HepG2 (cell line): Measurements from ENCODE around the gene COX4I1. TPM values are rescaled to one million over a fixed set of nuclear protein-coding genes. Genes with fewer than 3 reads are reported as not detected.
A peak's percentile ranks its signal among the peaks of the same experiment; 100 is the strongest.

Source experiments
- DMAP1 ChIP-seq: IDR thresholded peaks from 2 replicates; pipeline ENCODE4 v1.6.1; 2016
- FOSL2 ChIP-seq: sonication (generic); formaldehyde crosslinking; IDR thresholded peaks from 2 replicates; pipeline ENCODE4 v1.4.0; 2020; ENCODE audit warnings: missing genetic modification reagents
- HOXA5 ChIP-seq: sonication (generic); formaldehyde crosslinking; IDR thresholded peaks from 2 replicates; pipeline ENCODE4 v1.4.0; 2020; ENCODE audit warnings: missing genetic modification reagents
- MEIS2 ChIP-seq: sonication (generic); formaldehyde crosslinking; IDR thresholded peaks from 2 replicates; pipeline ENCODE4 v1.9.0; 2021; ENCODE audit warnings: mild to moderate bottlenecking, missing genetic modification reagents
- NKX3-1 ChIP-seq: sonication (generic); formaldehyde crosslinking; IDR thresholded peaks from 2 replicates; pipeline ENCODE4 v1.5.0; 2020; ENCODE audit warnings: missing genetic modification reagents
- NPAS2 ChIP-seq: sonication (generic); formaldehyde crosslinking; IDR thresholded peaks from 2 replicates; pipeline ENCODE4 v1.8.0; 2022; ENCODE audit warnings: mild to moderate bottlenecking, missing genetic modification reagents, borderline replicate concordance
- PHF20 ChIP-seq: sonication (generic); formaldehyde crosslinking; IDR thresholded peaks from 2 replicates; pipeline ENCODE4 v1.5.0; 2020; ENCODE audit warnings: mild to moderate bottlenecking, missing genetic modification reagents
- PPARG ChIP-seq: conservative IDR thresholded peaks from 2 replicates; pipeline ENCODE4 v1.6.1; 2016; ENCODE audit warnings: missing biosample characterization, missing genetic modification reagents
- STAG1 ChIP-seq: sonication (generic); formaldehyde crosslinking; IDR thresholded peaks from 2 replicates; pipeline ENCODE4 v1.4.0; 2020; ENCODE audit warnings: missing genetic modification reagents
- TAF1 ChIP-seq: sonication (generic); formaldehyde crosslinking; IDR thresholded peaks from 2 replicates; pipeline ENCODE4 v1.4.0; 2020; ENCODE audit warnings: missing genetic modification reagents
- TCF12 ChIP-seq, 2 experiments: fragments of 450-650 bp in 1 of 2; sonication (generic) in 1 of 2; formaldehyde crosslinking in 1 of 2; IDR thresholded peaks; 2 replicates each; pipeline versions ENCODE4 v1.6.1 to v1.8.0; 2017 to 2022; ENCODE audit warnings: antibody characterized with exemption in 1 of 2, mild to moderate bottlenecking in 1 of 2, missing genetic modification reagents in 1 of 2, moderate library complexity in 1 of 2
- TEAD3 ChIP-seq: optimal IDR thresholded peaks from 2 replicates; pipeline ENCODE3; 2016; ENCODE audit warnings: borderline replicate concordance
- TGIF2 ChIP-seq: IDR thresholded peaks from 2 replicates; pipeline ENCODE4 v1.6.1; 2016; ENCODE audit warnings: control low read depth, missing compliant biosample characterization
- ZIK1 ChIP-seq: sonication (generic); formaldehyde crosslinking; IDR thresholded peaks from 2 replicates; pipeline ENCODE4 v1.5.0; 2020; ENCODE audit warnings: mild to moderate bottlenecking, low read depth, missing genetic modification reagents, borderline replicate concordance
- ZNF343 ChIP-seq: sonication (generic); formaldehyde crosslinking; IDR thresholded peaks from 2 replicates; pipeline ENCODE4 v1.4.0; 2020; ENCODE audit warnings: mild to moderate bottlenecking, missing genetic modification reagents
- ZNF564 ChIP-seq: sonication (generic); formaldehyde crosslinking; IDR thresholded peaks from 2 replicates; pipeline ENCODE4 v1.8.1; 2023; ENCODE audit warnings: mild to moderate bottlenecking, missing genetic modification reagents
- ZNF746 ChIP-seq: sonication (generic); formaldehyde crosslinking; IDR thresholded peaks from 2 replicates; pipeline ENCODE4 v1.8.0; 2022; ENCODE audit warnings: mild to moderate bottlenecking, missing genetic modification reagents
- ZNF761 ChIP-seq: sonication (generic); formaldehyde crosslinking; conservative IDR thresholded peaks from 2 replicates; pipeline ENCODE4 v1.4.0; 2020; ENCODE audit warnings: mild to moderate bottlenecking, missing genetic modification reagents
- polyA plus RNA-seq, 8 experiments: library from polyadenylated mRNA; depleted of rRNA in 3 of 8; stranded (reverse) in 7 of 8; unstranded in 1 of 8; fragments of >200 nt; fragmentation: Illumina TruSeq in 4 of 8; extraction: Trizol in 4 of 8; gene quantifications; 2 replicates each; pipeline versions ENCODE4 v1.2.1 to v1.2.3, GENCODE V29; 2011 to 2016; ENCODE audit warnings: low read depth in 4 of 8, missing spikeins in 1 of 8, mixed read lengths in 1 of 8; ENCODE audit not compliant: insufficient read depth in 1 of 8
- total RNA-seq, 5 experiments: library from RNA; depleted of rRNA; stranded (reverse); fragments of >200 nt; fragmentation: Illumina TruSeq; extraction: Trizol; gene quantifications; 2 replicates each; pipeline ENCODE4 v1.2.3, GENCODE V29; 2016; ENCODE audit warnings: low read depth in 1 of 5
- TF ChIP-seq, protein P1 (sequence below): sonication (generic); formaldehyde crosslinking; IDR thresholded peaks from 2 replicates; pipeline ENCODE4 v1.8.1; 2023; ENCODE audit warnings: mild to moderate bottlenecking, missing genetic modification reagents
- TF ChIP-seq, protein P2 (sequence below): sonication (generic); formaldehyde crosslinking; IDR thresholded peaks from 2 replicates; pipeline ENCODE4 v1.4.0; 2020; ENCODE audit warnings: missing genetic modification reagents, borderline replicate concordance
- TF ChIP-seq, protein P3 (sequence below): sonication (generic); formaldehyde crosslinking; IDR thresholded peaks from 2 replicates; pipeline ENCODE4; 2020; ENCODE audit warnings: missing genetic modification reagents, mild to moderate bottlenecking, borderline replicate concordance

COX4I1 gene
- total and polyA plus RNA-seq, 2 of the 13 experiments (the other 11 are each of a cell fraction or from before 2014, with no cell fraction given) = 658 to 902 TPM

DNA sequence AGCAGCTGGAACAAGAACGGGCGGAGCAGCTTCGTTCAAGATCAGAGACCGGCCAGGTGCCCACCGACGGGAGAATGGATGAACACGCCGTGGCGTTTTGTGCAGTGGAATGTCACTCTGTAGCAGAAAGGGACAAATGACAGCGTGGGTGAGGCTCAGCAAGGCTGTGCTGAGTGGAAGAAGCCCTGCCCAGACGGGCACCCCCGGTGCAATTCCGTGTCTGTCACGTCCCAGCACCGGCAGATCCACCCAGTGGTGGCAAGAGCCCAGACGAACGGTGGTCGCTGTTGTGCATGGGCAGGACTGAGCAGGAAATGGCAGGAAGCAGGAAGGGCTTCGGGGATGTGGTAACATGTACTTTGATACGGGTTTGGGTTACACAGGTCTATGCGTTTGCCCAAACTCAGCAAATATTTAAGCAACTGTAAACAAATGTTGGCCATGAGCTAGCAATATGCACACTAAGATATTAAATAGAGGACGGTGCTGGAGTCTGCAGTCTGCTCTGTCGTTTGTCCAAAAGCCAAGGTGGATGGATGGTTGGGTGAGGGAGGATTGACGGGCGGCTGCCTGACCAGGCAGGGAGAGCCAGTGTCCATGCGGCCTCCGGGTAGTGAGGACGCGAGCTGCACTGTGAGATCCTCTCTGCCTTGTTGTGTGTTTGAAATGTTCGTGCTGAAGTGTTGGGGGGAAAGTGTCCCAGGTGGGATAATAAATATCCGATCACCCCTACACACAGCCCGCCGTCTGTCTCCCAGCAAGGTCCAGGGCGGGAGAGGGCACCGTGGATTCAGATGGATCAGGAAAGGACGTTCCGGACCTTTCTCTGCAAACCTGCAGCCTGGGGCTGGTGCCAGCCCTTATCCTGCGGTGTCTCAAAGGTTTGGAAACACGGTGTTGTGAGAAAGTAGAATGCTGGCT lies 48.4 kb downstream of the COX4I1 start (continued):
- TF ChIP-seq, protein P1, sequence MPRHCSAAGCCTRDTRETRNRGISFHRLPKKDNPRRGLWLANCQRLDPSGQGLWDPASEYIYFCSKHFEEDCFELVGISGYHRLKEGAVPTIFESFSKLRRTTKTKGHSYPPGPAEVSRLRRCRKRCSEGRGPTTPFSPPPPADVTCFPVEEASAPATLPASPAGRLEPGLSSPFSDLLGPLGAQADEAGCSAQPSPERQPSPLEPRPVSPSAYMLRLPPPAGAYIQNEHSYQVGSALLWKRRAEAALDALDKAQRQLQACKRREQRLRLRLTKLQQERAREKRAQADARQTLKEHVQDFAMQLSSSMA (CRISPR knock-in tag) = no peak; the same call in 1 of the 2 replicates
- TF ChIP-seq ZNF746 = peak; percentile 95
- TF ChIP-seq STAG1 = peak; percentile 7; the same call in 1 of the 2 replicates
- peak; percentile 61; the same call in 1 of the 2 replicates for TF ChIP-seq PHF20 (CRISPR knock-in tag)
- TF ChIP-seq NKX3-1 (CRISPR knock-in tag) = peak; percentile 79; the same call in 1 of the 2 replicates
- 0 out of 2 replicates have a peak, but pooled peaks have one; percentile 39 for TF ChIP-seq MEIS2 (CRISPR knock-in tag)
- TF ChIP-seq, protein P2, sequence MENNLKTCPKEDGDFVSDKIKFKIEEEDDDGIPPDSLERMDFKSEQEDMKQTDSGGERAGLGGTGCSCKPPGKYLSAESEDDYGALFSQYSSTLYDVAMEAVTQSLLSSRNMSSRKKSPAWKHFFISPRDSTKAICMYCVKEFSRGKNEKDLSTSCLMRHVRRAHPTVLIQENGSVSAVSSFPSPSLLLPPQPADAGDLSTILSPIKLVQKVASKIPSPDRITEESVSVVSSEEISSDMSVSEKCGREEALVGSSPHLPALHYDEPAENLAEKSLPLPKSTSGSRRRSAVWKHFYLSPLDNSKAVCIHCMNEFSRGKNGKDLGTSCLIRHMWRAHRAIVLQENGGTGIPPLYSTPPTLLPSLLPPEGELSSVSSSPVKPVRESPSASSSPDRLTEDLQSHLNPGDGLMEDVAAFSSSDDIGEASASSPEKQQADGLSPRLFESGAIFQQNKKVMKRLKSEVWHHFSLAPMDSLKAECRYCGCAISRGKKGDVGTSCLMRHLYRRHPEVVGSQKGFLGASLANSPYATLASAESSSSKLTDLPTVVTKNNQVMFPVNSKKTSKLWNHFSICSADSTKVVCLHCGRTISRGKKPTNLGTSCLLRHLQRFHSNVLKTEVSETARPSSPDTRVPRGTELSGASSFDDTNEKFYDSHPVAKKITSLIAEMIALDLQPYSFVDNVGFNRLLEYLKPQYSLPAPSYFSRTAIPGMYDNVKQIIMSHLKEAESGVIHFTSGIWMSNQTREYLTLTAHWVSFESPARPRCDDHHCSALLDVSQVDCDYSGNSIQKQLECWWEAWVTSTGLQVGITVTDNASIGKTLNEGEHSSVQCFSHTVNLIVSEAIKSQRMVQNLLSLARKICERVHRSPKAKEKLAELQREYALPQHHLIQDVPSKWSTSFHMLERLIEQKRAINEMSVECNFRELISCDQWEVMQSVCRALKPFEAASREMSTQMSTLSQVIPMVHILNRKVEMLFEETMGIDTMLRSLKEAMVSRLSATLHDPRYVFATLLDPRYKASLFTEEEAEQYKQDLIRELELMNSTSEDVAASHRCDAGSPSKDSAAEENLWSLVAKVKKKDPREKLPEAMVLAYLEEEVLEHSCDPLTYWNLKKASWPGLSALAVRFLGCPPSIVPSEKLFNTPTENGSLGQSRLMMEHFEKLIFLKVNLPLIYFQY = peak; percentile 75; the same call in 1 of the 2 replicates
- peak; percentile 83 for TF ChIP-seq TEAD3
- peak; percentile 73 for TF ChIP-seq TAF1 (CRISPR knock-in tag)
- TF ChIP-seq HOXA5 = peak; percentile 22; the same call in 1 of the 2 replicates
- peak; percentile 75 for TF ChIP-seq FOSL2
- peak; percentile 35; the same call in 1 of the 2 replicates for TF ChIP-seq ZNF761 (CRISPR knock-in tag)
- TF ChIP-seq NPAS2 (CRISPR knock-in tag) = no peak
- TF ChIP-seq TGIF2 (CRISPR knock-in tag) = peak; percentile 80; the same call in 1 of the 2 replicates
- peak; percentile 60 for TF ChIP-seq DMAP1 (CRISPR knock-in tag)
- peak; percentile 92; the same call in 1 of the 2 replicates for TF ChIP-seq ZNF343
- peak; percentile 86; the same call in 1 of the 2 replicates for TF ChIP-seq ZIK1 (CRISPR knock-in tag)
- peak; percentile 90 for TF ChIP-seq ZNF564 (CRISPR knock-in tag)
- 0 out of 2 replicates have a peak, but pooled peaks have one; percentile 38 for TF ChIP-seq PPARG
- no peak for TF ChIP-seq TCF12 (IDR thresholded peaks at IDR 0.05)
- peak; percentile 97 for TF ChIP-seq TCF12 (CRISPR knock-in tag; IDR thresholded peaks at IDR 0.05)
- TF ChIP-seq, protein P3, sequence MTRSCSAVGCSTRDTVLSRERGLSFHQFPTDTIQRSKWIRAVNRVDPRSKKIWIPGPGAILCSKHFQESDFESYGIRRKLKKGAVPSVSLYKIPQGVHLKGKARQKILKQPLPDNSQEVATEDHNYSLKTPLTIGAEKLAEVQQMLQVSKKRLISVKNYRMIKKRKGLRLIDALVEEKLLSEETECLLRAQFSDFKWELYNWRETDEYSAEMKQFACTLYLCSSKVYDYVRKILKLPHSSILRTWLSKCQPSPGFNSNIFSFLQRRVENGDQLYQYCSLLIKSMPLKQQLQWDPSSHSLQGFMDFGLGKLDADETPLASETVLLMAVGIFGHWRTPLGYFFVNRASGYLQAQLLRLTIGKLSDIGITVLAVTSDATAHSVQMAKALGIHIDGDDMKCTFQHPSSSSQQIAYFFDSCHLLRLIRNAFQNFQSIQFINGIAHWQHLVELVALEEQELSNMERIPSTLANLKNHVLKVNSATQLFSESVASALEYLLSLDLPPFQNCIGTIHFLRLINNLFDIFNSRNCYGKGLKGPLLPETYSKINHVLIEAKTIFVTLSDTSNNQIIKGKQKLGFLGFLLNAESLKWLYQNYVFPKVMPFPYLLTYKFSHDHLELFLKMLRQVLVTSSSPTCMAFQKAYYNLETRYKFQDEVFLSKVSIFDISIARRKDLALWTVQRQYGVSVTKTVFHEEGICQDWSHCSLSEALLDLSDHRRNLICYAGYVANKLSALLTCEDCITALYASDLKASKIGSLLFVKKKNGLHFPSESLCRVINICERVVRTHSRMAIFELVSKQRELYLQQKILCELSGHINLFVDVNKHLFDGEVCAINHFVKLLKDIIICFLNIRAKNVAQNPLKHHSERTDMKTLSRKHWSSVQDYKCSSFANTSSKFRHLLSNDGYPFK (CRISPR knock-in tag) = peak; percentile 79; the same call in 1 of the 2 replicates
